GM19035 (cell line): ENCODE data around the gene C12orf57.
A peak's percentile ranks its signal among the peaks of the same experiment; 100 is the strongest.
"Not testable (repeated sequence)": the region's sequence is repeated elsewhere in the genome, so short reads cannot be mapped to it uniquely, and the experiment has no call there.

ENCODE experiments used
- ATAC-seq: cut with Tn5 transposase; IDR thresholded peaks from one replicate; pipeline ENCODE4 v1.9.1; 2021; ENCODE audit not compliant: unreplicated experiment

Gene C12orf57, protein sequence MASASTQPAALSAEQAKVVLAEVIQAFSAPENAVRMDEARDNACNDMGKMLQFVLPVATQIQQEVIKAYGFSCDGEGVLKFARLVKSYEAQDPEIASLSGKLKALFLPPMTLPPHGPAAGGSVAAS

DNA sequence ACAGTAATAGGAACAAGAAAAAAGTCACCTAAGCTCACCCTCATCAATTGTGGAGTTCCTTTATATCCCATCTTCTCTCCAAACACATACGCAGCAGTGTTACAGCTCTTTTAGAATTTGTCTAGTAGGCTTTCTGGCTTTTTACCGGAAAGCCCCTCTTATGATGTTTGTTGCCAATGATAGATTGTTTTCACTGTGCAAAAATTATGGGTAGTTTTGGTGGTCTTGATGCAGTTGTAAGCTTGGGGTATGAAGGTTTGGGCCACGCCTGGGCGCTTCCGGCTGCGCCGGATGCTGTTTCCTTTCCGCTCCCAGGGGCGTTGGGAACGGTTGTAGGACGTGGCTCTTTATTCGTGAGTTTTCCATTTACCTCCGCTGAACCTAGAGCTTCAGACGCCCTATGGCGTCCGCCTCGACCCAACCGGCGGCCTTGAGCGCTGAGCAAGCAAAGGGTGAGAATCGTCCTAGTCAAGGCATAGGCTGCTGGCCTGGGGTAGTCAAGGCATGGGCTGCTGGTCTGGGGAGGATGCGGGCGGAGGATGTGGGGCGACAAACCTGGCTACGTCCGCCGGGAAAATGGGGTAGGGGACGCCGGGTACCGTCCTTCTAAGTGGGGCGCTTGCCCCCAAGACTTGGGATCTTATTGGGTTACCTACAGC, at the start of gene C12orf57, which contains the start of gene RNU7-1:
Gene C12orf57, plus strand, starts transcription at position 301 of the 659 bp plus-strand sequence. Its CDS starts 100 bp downstream, at position 401.
Gene RNU7-1, plus strand, starts transcription at position 95 of the 659 bp plus-strand sequence.
- ATAC-seq = peak; percentile 45

DNA sequence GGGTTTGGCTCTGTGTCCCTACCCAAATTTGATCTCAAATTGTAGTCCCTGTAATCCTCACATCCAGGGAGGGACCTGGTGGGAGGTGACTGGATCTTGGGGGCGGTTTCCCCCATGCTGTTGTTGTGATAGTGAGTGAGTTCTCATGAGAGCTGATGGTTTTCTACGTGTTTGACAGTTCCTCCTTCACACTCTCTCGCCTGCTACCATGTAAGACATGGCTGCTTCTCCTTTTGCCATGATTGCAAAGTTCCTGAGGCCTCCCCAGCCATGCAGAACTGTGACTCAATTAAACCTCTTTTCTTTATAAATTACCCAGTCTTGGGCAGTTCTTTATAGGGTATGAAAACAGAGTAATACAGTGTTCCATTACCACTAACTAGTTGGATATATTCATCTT, 49.5 kb upstream of the C12orf57 start:
- no peak for ATAC-seq

DNA sequence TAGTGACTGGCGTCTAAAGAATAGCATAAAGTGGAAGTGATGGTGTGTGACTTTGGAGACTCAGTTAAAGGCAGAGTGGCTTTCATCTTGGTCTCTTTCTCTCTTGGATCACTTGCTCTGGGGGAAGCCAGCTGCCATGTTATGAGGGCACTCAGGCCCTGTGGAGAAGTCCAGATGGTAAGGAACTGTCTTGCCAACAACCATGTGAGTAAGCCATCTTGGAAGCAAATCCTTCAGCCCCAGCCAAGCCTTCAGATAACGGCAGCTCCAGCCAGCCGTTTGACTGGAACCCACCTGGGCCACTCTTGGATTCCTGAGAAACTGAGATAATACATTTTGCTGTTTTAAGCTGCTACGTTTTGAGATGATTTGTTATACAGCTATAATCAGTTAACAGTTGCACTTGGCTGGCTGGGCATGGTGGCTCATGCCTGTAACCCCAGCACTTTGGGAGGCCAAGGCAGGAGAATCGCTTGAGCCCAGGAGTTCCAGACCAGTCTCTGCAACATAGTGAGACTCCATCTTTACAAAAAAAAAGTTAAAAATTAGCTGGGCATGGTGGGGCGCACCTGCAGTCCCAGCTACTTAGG, 46.9 kb upstream of the C12orf57 start:
- no peak for ATAC-seq

DNA sequence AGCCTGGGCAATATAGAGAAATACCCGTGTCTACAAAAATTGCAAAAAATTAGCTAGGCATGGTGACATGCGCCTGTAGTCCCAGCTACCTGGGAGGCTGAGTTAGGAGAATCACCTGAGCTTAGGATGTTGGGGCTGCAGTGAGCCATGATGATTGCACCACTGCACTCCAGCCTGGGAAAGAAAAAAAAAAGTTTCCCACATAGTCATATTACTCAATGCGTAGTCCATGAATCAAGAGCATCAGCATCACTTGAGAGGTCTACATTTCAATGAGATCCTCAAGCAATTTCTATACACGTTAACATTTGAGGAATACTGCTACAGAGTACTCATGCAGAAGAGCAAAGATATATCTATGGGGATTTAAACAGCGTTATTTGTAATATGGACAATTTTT, 44.4 kb upstream of the C12orf57 start:
- ATAC-seq = no peak

DNA sequence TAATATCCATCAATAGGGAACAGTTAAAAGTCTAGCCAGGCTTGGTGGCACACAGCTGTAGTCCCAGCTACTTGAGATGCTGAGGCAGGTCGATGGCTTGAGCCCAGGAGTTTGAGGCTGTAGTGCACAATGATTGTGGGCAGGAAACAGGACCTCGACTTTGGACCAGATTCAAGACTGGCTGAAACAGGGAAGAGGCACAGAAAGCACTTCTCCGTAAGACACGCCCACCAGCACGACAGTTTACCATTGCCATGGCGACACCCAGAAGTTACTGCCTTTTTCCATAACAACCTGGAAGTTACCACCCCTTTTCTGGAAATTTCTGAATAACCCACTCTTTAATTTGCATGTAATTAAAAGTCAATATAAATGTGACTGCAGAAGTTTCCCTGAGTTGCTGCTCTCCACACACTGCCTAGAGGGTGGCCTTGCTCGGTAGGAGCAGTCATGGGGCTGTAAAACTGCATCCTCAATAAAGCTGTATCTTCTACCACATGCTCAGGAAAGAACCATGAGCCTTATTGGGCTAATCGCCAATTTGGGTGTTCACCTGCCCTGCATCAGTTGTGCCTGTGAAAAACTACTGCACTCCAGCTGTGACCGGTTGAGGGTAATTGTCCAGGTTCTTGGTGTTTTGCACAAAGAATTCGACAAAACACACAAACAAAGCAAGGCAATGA, 43.8 kb upstream of the C12orf57 start:
- ATAC-seq = no peak

DNA sequence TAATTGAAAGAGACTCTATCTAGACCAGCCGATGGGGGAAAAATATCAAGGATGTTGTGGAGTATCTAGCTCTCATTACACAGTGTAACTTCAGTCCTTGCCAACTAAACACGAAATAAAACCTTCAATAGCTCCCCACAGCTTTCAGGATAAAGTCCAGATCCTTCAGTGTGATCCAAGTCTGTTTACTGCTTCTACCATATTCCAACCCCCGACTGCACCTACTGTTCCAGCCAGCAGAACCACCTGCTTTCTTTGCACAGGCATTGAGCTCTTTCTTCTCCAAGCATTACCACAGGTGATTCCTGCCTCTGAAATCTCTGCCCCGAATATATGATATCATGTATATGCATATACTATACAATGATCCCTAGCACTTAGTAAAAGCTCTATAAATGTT, 41.4 kb upstream of the C12orf57 start:
- no peak for ATAC-seq

DNA sequence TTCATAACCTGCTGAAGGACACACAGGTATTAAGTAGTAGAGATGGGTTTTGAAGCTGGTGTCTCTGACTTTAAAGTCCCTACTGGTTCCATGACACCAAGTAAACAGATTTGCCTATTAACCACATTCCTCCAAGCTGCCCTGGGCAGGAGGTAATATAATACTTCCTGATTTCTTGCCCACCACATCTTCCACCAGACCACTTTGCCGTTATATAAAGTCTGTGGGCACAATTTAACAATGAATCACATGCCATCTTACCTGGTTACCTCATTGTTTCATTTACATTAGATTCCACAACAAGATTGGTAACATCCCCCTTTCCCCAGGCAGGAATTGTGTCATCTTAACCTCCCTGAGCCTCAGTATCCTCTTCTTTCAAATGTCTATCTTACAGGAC, 40.1 kb upstream of the C12orf57 start:
- ATAC-seq = no peak

DNA sequence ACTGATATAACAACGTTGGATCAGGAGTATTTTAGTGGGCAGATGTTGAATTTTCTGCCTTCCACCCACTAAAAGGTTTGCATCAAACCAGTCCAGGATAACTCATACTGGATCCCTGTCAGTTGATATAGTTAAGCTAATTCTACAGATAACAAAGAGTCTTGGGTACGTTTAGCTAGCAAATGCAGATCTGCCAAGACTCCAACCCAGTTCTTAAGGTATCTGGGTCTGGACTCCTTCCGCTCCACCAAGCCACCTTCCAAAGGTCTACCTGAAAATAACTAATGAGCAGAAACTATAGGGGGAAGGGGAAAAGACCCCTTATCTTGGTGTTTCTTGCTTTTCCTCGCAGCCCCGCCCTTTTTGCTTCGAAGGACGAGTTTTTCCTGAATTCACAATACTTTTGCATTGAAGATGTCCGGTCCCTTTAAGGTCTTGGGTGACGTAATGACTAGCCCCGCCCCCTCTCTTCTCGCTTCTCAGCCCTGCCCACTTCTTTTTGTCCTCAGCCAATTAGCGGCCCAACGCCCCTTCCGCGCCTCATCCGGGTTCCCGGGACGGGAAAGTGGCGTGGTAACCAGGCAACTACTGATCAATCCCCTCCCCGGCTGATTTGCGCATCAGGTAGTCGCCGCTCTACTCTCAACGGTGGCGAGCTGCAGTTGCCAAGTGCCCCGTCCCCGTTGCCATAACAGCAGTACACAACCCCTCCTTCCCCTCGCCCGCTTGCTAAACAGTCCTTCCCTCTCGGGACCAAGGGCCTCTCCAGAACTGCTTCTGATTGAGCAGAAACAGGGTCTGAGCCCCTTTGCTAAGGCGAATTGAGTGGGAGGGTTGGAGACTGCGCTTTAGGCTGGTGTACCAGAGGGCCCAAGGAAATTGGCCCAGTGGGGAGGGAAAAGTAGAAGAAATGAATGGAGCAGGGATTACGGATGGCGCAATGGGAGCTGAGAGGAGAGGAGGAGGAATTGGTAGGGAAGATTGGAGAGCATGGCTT, 39.2 kb upstream of the C12orf57 start, which contains the start of gene LRRC23:
Gene LRRC23, plus strand, starts transcription at position 543 of the 997 bp plus-strand sequence. CDS start 812 bp downstream, outside the sequence.
- ATAC-seq = peak; percentile 96

DNA sequence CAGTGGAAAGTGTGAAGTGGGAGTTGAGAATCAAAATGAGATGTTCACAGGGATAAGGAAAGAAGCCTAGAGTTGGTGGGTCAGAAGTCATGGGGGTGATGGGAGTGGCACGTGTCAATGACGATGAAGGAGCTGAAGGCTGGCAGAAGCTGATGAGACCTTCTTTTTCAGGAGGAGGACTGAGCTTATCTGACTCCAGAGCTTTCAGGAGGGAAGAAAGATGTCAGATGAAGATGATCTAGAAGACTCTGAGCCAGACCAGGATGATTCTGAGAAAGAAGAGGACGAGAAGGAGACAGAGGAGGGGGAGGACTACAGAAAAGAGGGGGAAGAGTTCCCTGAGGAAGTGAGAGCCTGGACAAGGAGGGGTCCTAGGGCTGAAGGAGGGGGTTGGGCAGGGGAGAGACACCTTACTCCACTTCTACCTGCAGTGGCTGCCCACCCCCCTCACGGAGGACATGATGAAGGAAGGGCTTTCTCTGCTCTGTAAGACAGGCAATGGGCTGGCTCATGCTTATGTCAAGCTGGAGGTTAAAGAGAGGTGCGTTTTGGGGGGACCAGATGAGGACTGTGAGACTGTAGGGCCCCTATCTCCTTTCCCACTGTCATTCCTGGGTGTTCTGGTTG, 38.3 kb upstream of the C12orf57 start:
- no peak for ATAC-seq

DNA sequence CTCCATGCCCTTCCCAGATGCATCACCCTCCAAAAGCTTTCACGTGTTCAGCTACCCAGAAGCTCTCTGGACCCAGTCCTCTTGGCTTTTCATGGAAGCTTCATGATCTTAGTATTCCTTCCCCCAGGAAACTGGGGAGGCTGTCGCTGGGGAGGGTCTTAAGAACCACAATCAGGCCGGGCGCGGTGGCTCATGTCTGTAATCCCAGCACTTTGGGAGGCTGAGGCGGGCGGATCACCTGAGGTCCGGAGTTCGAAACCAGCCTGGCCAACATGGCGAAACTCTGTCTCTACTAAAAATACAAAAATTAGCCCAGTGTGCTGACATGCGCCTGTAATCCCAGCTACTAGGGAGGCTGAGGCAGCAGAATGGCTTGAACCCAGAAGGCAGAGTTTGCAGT, 35.7 kb upstream of the C12orf57 start:
- not testable (repeated sequence) for ATAC-seq

DNA sequence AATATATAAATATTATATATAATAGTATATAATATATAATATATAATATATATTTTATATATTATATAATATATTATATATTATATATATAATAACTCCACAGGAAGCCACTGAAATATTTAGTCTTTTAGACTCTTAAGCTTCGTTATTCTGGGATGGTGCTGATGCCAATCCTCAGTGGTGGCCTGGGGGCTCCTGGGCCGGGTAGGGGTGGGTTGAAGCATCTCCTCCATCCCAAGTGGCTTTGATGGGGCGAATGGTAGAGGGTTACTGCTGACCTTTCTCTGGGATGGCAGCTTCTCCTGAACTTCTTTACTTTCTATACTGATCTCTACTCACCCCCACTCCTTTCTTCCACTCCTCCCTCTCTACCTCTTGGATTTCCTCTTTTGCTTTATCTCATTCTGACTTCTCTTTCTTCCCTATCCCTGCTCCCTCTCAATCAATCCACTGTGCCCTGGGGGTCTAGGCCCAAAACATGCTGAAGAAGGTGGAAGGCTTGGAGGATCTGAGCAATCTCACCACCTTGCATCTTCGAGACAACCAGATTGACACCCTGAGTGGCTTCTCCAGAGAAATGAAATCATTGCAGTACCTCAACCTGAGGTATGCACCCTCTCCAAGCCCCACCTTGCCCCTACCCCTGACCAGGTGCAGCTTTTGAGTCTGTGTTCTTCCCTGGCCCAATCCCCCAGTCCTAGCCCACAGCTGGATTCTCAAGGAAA, 34.2 kb upstream of the C12orf57 start:
- no peak for ATAC-seq

DNA sequence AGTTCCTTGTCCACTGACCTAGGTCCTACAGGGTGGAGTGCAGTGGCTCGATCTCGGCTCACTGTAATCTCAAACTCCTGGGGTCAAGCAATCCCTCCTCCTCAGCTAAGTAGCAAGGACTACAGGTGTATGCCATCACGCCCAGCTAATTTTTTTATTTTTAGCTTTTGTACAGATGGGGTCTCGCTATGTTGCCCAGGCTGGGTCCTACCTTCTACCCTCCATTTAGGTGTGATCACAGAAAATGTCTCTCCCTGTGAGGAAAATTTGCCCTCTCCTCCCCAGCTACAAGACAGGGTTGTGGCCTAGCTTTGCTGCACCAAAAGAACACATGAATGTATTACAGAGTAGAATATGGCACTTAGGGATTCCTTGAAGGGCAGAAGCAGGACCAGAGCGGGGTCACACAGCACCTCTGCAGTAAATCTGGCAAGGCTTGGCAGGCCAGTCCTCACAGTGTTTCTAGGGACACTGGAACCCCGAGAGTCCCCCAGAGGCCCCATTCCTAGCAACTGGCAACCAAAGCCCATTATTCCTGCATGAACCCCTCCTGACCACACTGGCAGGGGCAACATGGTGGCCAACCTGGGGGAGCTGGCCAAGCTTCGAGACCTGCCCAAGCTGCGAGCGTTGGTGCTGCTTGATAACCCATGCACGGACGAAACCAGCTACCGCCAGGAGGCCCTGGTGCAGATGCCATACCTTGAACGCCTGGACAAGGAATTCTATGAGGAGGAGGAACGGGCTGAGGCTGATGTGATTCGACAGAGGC, 31.5 kb upstream of the C12orf57 start:
- ATAC-seq = no peak

DNA sequence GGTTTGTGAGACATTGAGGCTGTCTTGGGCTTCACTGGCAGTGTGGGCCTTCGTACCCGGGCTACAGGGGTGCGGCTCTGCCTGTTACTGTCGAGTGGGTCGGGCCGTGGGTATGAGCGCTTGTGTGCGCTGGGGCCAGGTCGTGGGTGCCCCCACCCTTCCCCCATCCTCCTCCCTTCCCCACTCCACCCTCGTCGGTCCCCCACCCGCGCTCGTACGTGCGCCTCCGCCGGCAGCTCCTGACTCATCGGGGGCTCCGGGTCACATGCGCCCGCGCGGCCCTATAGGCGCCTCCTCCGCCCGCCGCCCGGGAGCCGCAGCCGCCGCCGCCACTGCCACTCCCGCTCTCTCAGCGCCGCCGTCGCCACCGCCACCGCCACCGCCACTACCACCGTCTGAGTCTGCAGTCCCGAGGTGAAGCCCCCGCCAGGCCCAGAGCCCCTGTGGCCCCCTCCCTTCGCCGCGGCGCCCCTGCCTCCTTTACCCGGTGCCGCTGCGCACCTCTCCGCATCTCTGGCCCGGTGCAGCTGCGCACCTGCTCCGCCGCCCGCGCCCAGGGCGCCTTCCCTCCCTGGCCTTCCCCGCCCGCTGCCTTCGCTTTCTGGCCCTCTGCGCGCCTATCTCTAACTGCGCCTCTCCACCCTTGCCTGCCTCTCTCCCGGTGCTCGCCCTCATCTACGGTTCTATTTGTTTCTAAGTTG, 29.4 kb upstream of the C12orf57 start, which contains the start of gene ENO2:
Gene ENO2, plus strand, starts transcription at position 335 of the 701 bp plus-strand sequence. CDS start 1,253 bp downstream, outside the sequence.
- ATAC-seq = peak; percentile 73

DNA sequence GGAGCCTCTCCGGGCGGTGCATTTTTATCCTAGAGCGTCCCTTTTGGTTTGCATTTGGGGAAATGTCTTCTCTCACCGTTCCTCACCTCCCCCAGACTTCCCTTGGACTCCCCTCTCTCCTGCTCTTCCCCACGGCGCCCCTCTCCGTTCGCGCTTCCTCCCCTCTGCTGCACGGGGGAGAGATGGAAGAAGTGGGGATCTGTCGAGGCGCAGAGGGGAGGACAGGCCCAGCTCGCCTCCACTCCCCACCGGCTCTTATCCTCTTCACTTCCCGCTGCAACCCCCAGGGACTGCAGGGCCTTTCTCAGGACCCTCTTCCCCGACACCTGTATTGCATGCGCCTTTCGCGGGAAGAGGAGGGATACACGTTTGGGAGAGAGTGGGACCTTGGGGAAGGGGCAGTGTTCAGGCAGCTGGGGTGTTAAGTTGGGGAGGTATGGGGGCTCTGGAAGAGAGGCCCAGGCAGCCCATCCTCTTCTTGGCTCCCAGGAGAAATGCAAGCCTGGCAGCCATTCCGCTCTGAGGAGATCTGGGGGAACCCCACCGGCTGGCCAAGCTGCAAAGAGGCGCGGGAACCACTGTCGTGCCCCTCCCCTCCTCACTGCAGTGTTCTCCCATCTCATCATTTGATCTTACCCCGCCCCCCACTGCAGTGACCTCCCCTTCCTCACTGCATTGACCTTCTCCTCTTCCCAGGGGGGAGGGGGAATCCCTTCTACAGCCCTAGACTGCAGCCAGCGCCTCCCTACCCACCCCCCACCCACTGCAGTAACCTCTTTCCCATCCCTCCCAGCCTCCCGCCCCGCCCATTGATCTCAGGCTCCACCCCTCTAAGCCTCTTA, 28.7 kb upstream of the C12orf57 start:
- ATAC-seq = no peak

DNA sequence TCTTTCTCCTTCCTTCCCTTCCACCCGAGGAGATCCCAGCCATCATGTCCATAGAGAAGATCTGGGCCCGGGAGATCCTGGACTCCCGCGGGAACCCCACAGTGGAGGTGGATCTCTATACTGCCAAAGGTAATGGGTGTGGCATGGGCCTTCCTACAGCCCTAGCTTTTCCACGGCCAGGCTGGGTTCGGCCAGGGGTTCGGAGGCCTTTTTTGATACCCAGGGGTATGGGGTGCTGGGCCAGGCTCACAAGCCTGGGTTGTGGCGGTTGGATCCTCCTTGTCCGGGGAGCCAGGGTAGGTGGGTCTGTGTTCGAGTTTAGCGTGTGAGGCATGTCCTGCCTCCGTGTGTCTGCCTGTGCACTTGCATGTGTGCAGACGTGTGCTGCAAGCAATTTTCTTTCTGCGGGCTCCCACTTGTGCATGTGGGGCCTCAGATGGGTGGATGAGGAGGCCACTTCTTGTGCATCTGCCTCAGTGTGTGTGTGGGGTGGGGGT, 28.0 kb upstream of the C12orf57 start:
- no peak for ATAC-seq

DNA sequence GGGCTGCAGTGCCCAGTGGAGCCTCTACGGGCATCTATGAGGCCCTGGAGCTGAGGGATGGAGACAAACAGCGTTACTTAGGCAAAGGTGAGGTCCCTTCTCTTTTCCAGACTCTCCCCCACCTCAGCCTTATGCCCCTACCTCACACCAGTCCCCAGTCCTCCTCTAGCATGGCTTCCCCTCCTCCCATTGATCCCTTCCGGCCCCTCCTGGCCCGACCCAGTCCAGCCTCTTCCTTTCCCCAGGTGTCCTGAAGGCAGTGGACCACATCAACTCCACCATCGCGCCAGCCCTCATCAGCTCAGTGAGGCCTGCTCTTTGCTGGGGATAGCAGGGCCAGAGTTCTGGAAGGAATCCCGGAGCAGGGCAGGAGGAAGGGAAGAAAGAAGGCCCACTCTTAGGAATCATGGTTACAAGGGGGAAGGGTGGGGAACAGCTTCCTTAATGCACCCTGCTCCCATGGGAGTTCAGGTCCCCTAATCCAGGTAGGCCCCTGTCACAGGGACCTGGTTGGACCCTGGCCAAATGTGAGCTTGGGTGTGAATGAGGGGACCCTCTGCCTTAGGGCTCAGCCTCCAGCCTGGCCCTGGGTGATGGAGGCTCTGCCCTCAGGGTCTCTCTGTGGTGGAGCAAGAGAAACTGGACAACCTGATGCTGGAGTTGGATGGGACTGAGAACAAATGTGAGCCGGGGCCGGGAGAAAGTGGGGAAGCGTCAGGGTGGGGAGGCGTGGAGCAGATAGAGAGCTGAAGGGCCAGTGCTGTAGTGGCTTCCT, 27.2 kb upstream of the C12orf57 start:
- no peak for ATAC-seq
